GM21717 (cell line): ENCODE results near the gene ANXA5.

Source experiments
- ATAC-seq: cut with Tn5 transposase; IDR thresholded peaks from one replicate; pipeline ENCODE4 v1.9.1; 2021; ENCODE audit warnings: mild to moderate bottlenecking, moderate library complexity; ENCODE audit not compliant: unreplicated experiment

The ANXA5 gene

GRCh38 chr4:121712001-121712651 is 15.3 kb upstream of the ANXA5 start:
- no peak for ATAC-seq

DNA sequence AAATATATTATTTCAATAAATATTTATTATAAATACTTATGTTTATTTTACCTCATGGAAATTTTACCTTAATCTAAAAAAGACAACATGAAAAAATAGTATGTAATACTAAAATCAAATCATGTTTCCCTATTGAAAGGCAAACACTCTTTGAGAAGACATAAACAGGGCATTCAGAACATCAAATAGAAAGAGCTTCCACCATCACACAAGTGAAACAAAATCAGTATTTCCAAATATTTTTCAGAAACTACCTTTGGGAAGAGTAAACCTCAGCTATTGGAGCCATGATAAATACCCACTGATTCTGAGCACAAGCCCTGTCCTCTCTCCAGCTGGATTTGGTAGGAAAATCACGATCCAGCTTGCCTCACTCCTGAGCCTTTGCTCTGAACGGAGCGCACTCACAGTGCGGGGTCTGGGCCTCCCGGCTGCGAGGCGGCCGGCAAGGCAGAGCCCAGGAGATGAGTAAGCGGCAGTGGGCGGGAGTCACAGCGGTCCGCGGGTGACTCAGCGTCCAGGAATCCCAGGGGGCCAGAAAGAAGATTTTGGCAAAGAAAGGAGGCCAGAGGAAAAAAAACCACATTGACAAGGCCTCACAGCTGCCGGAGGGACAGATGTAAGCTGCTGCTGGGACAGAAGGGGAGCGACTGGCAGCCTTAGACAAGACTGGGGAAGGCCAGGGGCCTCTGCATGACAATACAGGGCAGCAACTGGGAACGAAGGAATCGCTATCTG is 14.7 kb upstream of the ANXA5 start:
- peak; percentile 89 for ATAC-seq

DNA sequence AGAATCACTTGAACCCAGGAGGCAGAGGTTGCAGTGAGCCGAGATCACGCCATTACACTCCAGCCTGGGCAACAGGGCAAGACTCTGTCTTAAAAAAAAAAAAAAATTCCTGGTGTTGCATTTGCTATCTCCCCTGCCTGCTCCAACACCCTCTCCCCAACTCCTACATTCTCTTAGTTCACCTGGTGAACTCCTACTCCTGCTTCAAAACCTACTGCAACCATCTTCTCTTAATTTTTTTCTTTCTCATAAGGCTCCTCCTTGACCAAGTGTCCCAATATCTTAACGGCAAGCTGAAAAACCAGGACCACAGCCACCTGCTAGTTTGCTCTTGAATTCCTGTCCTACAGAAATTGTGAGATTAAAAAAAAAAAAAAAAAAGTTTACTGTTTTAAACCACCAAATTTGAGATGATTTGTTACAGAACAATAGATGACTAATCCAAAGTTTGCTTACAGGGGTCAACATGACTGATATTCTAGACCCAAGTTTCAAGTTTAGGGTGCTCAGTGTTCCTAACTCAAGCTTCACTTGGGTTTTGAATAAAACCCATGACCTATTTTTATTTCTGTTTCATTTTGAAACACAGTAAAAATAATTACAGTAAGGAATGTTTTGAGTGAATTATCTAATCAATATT is 13.1 kb upstream of the ANXA5 start:
- no peak for ATAC-seq

DNA sequence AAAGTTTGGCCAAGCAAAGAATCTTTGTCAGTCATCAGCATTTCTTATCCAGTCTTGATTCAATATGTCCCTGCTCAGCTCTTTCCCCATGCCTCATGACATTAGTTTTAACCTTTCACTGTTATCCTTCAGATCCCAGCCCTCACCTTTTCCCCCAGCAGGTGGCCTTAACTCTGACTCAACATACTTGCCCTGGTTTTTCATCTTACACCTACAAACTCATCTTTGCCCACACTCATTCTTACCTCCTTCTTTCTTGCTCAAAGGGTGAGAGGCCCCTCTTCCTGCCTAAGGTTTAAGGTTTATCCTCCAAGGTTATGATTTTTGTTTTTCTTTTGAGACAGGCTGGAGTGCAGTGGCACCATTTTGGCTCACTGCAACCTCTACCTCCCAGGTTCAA is 10.6 kb upstream of the ANXA5 start:
- ATAC-seq, result no peak

DNA sequence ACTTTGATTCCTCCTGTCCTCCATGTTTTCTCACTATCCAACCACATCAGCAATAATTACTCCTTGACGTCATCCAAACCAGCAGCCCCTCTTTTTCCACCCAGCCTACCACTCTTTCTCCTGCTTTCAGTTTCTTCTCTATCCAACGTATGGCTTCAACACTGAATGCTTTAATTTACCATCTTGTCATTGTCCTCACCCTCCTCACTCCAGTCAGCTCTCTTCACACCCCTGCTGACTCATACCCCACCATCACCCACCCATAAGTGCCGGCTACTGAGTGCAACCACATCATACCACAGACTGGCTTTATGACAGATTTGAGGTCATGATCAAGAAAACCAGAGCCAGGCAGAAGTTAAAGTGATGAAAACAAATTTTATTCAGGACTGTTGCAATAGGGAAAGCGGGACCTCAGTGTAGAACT is 9.8 kb upstream of the ANXA5 start:
- ATAC-seq, result no peak

DNA sequence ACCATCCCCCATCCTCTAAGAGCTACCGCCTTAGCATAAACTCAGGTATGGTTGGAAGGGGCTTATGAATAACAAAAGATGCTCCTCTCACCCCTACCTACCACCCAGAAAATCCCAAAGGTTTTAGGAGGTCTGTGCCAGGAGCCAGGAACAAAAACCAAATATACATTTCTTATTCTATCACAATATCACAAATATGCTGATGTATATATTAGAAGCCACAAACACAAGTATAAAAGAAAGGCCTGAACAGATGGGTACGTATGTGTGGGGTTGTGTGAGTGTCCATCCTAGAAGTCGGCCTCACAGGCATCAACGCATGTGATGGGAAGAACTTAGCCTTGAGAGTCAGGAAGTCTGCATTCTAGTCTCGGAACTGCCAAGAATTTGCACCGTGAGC is 8.7 kb upstream of the ANXA5 start:
- ATAC-seq, result no peak

DNA sequence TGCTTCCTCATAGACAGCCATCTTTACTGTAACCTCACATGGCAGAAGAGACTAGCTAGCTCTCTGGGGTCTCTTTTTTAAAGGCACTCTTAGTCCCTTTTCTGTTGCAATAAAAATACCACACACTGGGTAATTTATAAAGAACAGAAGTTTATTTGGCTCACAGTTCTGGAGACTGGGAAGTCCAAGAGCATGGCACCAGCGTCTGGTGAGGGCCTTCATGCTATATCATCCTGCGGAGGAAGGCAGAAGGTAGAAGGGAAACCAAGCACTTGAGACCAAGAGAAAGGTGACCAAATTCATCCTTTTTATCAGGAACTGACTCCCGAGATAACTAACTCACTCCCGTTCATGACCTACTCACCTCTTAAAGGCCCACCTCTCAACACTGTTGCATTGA is 5.4 kb upstream of the ANXA5 start:
- no peak for ATAC-seq

- ATAC-seq, result no peak
Measured at GRCh38 chr4:121701263-121701662, 4.5 kb upstream of the ANXA5 start.

DNA sequence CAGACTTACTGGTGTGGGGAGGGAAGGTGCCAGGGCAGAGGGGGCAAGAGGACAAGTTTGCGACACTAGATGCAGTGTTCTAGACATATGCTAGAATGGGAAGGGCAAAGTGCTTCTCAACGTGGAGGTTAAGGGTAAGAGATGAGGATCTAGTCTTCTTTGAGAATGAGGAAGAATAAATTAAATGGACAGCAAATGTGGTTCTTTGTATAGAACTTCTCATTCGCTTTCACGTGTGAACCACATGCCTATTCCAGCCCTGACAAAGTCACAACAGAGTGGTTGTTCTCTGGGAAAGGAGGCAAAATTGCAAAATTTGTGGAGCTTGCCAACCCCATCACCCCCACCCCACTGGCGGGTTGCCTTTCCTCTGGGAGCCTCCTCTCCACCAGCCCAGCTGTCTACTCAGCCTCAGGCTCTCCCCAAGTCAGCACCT is 1.5 kb upstream of the ANXA5 start:
- ATAC-seq, result no peak

- ATAC-seq, result peak; percentile 25
Measured at GRCh38 chr4:121697564-121697963, 784 bp upstream of the ANXA5 start.

- peak; percentile 43 for ATAC-seq
Measured at GRCh38 chr4:121696170-121696580, 605 bp downstream of the ANXA5 start.

- no peak for ATAC-seq
Measured at GRCh38 chr4:121693886-121694285, 2.9 kb downstream of the ANXA5 start.

DNA sequence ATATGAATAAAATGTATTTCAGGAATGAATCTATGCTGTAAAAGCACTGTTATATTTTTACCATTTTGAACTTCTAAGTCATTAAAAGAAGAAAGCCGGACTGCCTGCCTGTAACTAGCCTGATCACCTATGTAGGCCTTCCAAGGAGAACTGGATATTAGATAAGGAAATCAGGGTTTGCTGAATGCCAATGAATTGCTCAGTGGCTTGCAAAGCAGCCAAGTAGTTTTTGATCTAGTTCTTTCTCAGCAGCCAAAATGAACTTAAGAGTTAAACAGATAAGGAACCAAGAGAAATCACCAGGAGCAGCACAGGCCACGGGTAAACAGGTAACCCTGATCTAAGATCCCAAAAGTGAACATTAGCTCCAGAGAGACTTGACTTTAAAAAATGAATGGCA is 3.3 kb downstream of the ANXA5 start:
- no peak for ATAC-seq

GRCh38 chr4:121692261-121692660 is 4.5 kb downstream of the ANXA5 start:
- ATAC-seq, result no peak

DNA sequence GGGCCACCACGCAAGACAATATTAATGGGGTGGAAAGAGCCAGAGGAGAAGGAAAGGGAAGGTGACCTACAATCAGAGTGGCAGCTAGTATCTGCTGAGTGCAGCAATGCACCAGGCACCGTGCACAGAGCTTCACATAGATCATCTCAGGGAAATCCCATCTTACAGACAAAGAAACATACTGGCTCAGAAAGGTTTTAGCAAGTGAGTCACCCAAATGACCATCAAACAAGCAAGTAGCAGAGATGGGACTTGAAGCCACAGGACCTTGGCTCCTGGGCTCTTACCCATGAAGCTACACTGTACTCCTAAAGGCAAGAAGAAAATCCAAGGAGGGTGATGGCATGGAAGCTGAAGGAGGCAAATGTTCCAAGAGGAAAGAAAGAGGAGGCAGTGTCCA is 6.8 kb downstream of the ANXA5 start:
- no peak for ATAC-seq

- no peak for ATAC-seq
Measured at GRCh38 chr4:121688701-121689100, 8.1 kb downstream of the ANXA5 start.

GRCh38 chr4:121688261-121688660 is 8.5 kb downstream of the ANXA5 start:
- no peak for ATAC-seq

- ATAC-seq, result no peak
Measured at GRCh38 chr4:121686255-121686654, 10.5 kb downstream of the ANXA5 start.

DNA sequence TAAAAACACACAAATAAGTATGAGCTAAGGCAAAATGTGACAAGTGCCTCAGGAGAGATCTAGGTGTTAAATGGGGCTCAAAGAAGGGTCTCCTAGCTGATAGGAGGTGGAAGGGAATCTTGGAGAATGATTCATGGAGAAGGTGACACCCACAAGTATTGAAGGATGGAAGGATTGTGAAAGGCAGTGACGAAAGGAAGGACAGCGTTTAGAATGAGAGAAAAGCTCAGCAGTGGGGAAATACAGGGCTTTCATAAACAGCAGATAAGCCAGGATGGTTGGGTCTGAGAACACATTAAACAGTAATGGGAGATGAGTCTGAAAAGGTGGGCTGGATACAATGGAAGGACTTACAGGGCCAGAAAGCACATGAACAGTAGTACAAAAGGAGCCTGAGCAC is 11.5 kb downstream of the ANXA5 start:
- ATAC-seq, result no peak

GRCh38 chr4:121684561-121684960 is 12.2 kb downstream of the ANXA5 start:
- ATAC-seq, result no peak

GRCh38 chr4:121684016-121684415 is 12.8 kb downstream of the ANXA5 start:
- ATAC-seq, result no peak

DNA sequence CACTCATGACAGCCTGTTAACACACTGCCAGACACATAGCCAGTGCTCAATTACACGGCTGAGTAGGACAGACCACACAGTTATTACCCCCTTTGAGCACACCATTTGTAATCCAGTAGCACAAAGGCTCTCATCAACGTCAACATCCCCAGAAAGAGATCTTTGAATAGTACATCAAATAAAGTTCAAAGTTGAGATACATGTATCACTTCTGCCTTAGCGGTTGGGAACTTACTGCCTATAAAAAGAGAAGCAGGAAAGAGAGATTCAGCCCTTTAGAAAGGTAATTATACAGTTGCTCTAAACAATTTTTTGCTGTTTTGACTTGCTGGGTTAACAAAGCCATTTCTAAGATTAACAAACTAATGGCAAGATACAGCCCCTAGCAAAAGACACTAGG is 16.2 kb downstream of the ANXA5 start:
- ATAC-seq, result no peak
